T-cell (primary cell): Measurements from ENCODE around the gene LENEP. TPM values are rescaled to one million over a fixed set of nuclear protein-coding genes. Genes with fewer than 3 reads are reported as not detected.

Experiments used
- total RNA-seq, 35 experiments: library from RNA in 6 of 35; stranded (reverse) in 6 of 35; fragments of 120-200 nt in 1 of 35; gene quantifications; one replicate each; pipeline versions ENCODE4 v1.2.1 to v1.2.4 and lab custom pipeline; 2013 to 2026

The LENEP gene
- total RNA-seq, 5 donors from 2014 or later (not counting 1 experiment from before 2014, with no cell fraction given): 1.3 to 3.0 (median 1.6) TPM; not detected in 2

Other genes with a start within 250 kb of the LENEP start
- under 1 TPM; 0.03 to 0.23 (median 0.18) TPM for gene KCNN3, start 123.3 kb upstream of the LENEP start, total RNA-seq
- 10 to 100 TPM; 12.6 to 24.9 (median 22.4) TPM for gene PMVK, start 56.9 kb upstream of the LENEP start, total RNA-seq
- gene PBXIP1, start 37.5 kb upstream of the LENEP start, total RNA-seq: 100 to 1,000 TPM; 299 to 450 (median 328) TPM
- gene PYGO2, start 31.8 kb upstream of the LENEP start, total RNA-seq: 10 to 100 TPM; 36.0 to 70.8 (median 68.5) TPM
- gene SHC1, start 22.8 kb upstream of the LENEP start, total RNA-seq: 10 to 100 TPM; 61.3 to 88.2 (median 76.8) TPM
- 10 to 100 TPM in 4 of 5 donors, 1 to 10 TPM in 1; 7.9 to 11.8 (median 10.3) TPM for gene CKS1B, start 18.9 kb upstream of the LENEP start, total RNA-seq
- gene FLAD1, start 10.2 kb upstream of the LENEP start, total RNA-seq: 10 to 100 TPM; 32.8 to 64.3 (median 53.4) TPM
- 10 to 100 TPM; 39.6 to 68.4 (median 51.7) TPM for gene ZBTB7B, start 9.2 kb downstream of the LENEP start, total RNA-seq
- gene DCST2, start 40.2 kb downstream of the LENEP start, total RNA-seq: 1 to 10 TPM; 1.1 to 2.6 (median 1.6) TPM
- gene DCST1, start 40.2 kb downstream of the LENEP start, total RNA-seq: under 1 TPM in 3 of 5 donors, not detected in 2; 0.30 to 0.58 (median 0.54) TPM
- gene ADAM15, start 57.7 kb downstream of the LENEP start, total RNA-seq: 10 to 100 TPM; 17.3 to 53.0 (median 37.2) TPM
- 1 to 10 TPM; 3.1 to 7.8 (median 6.6) TPM for gene EFNA4, start 70.2 kb downstream of the LENEP start, total RNA-seq
- 1 to 10 TPM in 3 of 5 donors, under 1 TPM in 1, not detected in 1; 0.68 to 2.6 (median 2.3) TPM for gene EFNA3, start 85.3 kb downstream of the LENEP start, total RNA-seq
- gene EFNA1, start 134.3 kb downstream of the LENEP start, total RNA-seq: 1 to 10 TPM; 1.6 to 8.4 (median 5.1) TPM
- gene SLC50A1, start 142.3 kb downstream of the LENEP start, total RNA-seq: 10 to 100 TPM; 20.7 to 34.9 (median 30.8) TPM
- 10 to 100 TPM; 26.9 to 70.7 (median 64.5) TPM for gene DPM3, start 146.9 kb downstream of the LENEP start, total RNA-seq
- gene KRTCAP2, start 179.7 kb downstream of the LENEP start, total RNA-seq: 100 to 1,000 TPM in 4 of 5 donors, 10 to 100 TPM in 1; 93.6 to 150 (median 138) TPM
- gene TRIM46, start 180.3 kb downstream of the LENEP start, total RNA-seq: 10 to 100 TPM in 2 of 5 donors, 1 to 10 TPM in 3; 5.1 to 12.2 (median 9.8) TPM
- gene THBS3, start 214.3 kb downstream of the LENEP start, total RNA-seq: 10 to 100 TPM; 24.1 to 43.9 (median 34.0) TPM
- 10 to 100 TPM; 20.4 to 28.4 (median 25.1) TPM for gene MTX1, start 215.1 kb downstream of the LENEP start, total RNA-seq